ENCODE measurements around the gene NRK.

Gene NRK

GRCh38 chrX:105865709-105866108 lies 43.4 kb downstream of the NRK start:
- CTCF ChIA-PET, result no interaction called here
- H3K9me3 Mint-ChIP-seq, result no peaks in the 10 kb centered on the region
- H3K4me3 Mint-ChIP-seq, result no peak overlapping the region
- no peaks in the 10 kb centered on the region for H3K27me3 Mint-ChIP-seq
- no peaks in the 10 kb centered on the region for H3K4me1 Mint-ChIP-seq
- DNase-seq, result no peak
- H3K36me3 Mint-ChIP-seq, result no peaks in the 10 kb centered on the region
- H3K27ac Mint-ChIP-seq, result no peak overlapping the region

- no peaks in the 10 kb centered on the region for H3K4me1 Mint-ChIP-seq
- no peaks in the 10 kb centered on the region for H3K27me3 Mint-ChIP-seq
- H3K4me3 Mint-ChIP-seq, result no peak overlapping the region
- DNase-seq, result no peak
- no peak overlapping the region for H3K27ac Mint-ChIP-seq
- CTCF ChIA-PET, result no interaction called here
- no peaks in the 10 kb centered on the region for H3K36me3 Mint-ChIP-seq
- no peaks in the 10 kb centered on the region for H3K9me3 Mint-ChIP-seq
Measured at GRCh38 chrX:105869701-105870100, 47.4 kb downstream of the NRK start.

GRCh38 chrX:105870445-105870844 lies 48.1 kb downstream of the NRK start:
- CTCF ChIA-PET, result no interaction called here

GRCh38 chrX:105872941-105873340 lies 50.6 kb downstream of the NRK start:
- H3K27ac Mint-ChIP-seq, result no peak overlapping the region
- H3K27me3 Mint-ChIP-seq, result no peaks in the 10 kb centered on the region
- H3K4me3 Mint-ChIP-seq, result no peak overlapping the region
- no peaks in the 10 kb centered on the region for H3K36me3 Mint-ChIP-seq
- no peaks in the 10 kb centered on the region for H3K9me3 Mint-ChIP-seq
- CTCF ChIA-PET, result no interaction called here
- DNase-seq, result no peak
- H3K4me1 Mint-ChIP-seq, result no peaks in the 10 kb centered on the region

More at GRCh38 chrX:105870445-105870844, 48.1 kb downstream of the NRK start:
- Mint-ChIP-seq H3K27ac (no peak overlapping the region), H3K4me1 (no peaks in the 10 kb centered on the region), H3K4me3 (no peak overlapping the region), H3K9me3 (no peaks in the 10 kb centered on the region), H3K36me3 (no peaks in the 10 kb centered on the region), H3K27me3 (no peaks in the 10 kb centered on the region)
- no peak for DNase-seq

GRCh38 chrX:105874790-105875189 lies 52.5 kb downstream of the NRK start:
- CTCF ChIA-PET, result no interaction called here

GRCh38 chrX:105876658-105877057 lies 54.3 kb downstream of the NRK start:
- CTCF ChIA-PET, result interaction anchor here (0.6 kb wide), 1 partner anchor 56 kb away, joined by 3 read pairs; no protein-coding TSS in a partner anchor
- H3K27me3 Mint-ChIP-seq, result no peaks in the 10 kb centered on the region
- H3K36me3 Mint-ChIP-seq, result no peaks in the 10 kb centered on the region
- DNase-seq, result no peak
- H3K4me3 Mint-ChIP-seq, result no peak overlapping the region
- no peaks in the 10 kb centered on the region for H3K4me1 Mint-ChIP-seq
- no peaks in the 10 kb centered on the region for H3K9me3 Mint-ChIP-seq
- no peak overlapping the region for H3K27ac Mint-ChIP-seq

More at GRCh38 chrX:105874790-105875189, 52.5 kb downstream of the NRK start:
- H3K4me1 Mint-ChIP-seq, result no peaks in the 10 kb centered on the region
- H3K9me3 Mint-ChIP-seq, result no peaks in the 10 kb centered on the region
- H3K4me3 Mint-ChIP-seq, result no peak overlapping the region
- no peaks in the 10 kb centered on the region for H3K36me3 Mint-ChIP-seq
- no peaks in the 10 kb centered on the region for H3K27me3 Mint-ChIP-seq
- H3K27ac Mint-ChIP-seq, result no peak overlapping the region
- DNase-seq, result no peak

- Mint-ChIP-seq H3K4me1 (no peaks in the 10 kb centered on the region), H3K4me3 (no peak overlapping the region), H3K27ac (no peak overlapping the region), H3K36me3 (no peaks in the 10 kb centered on the region), H3K27me3 (no peaks in the 10 kb centered on the region), H3K9me3 (no peaks in the 10 kb centered on the region)
- CTCF ChIA-PET, result no interaction called here
- DNase-seq, result no peak
Measured at GRCh38 chrX:105880491-105880890, 58.2 kb downstream of the NRK start.

- Mint-ChIP-seq H3K4me1 (no peaks in the 10 kb centered on the region), H3K36me3 (no peaks in the 10 kb centered on the region)
- CTCF ChIA-PET, result no interaction called here
Measured at GRCh38 chrX:105882581-105883275, 60.4 kb downstream of the NRK start.

GRCh38 chrX:105894721-105895120 lies 72.4 kb downstream of the NRK start:
- Mint-ChIP-seq H3K36me3 (no peaks in the 10 kb centered on the region), H3K27ac (no peak overlapping the region), H3K9me3 (no peaks in the 10 kb centered on the region), H3K27me3 (no peaks in the 10 kb centered on the region), H3K4me1 (no peaks in the 10 kb centered on the region), H3K4me3 (no peak overlapping the region)
- no peak for DNase-seq
- CTCF ChIA-PET, result interaction anchor here (0.7 kb wide), 1 partner anchor 17 kb away, joined by 4 read pairs; no protein-coding TSS in a partner anchor

More at GRCh38 chrX:105882581-105883275, 60.4 kb downstream of the NRK start:
- DNase-seq, result no peak
- H3K9me3 Mint-ChIP-seq, result no peaks in the 10 kb centered on the region
- H3K27ac Mint-ChIP-seq, result no peak overlapping the region
- H3K4me3 Mint-ChIP-seq, result no peak overlapping the region
- H3K27me3 Mint-ChIP-seq, result no peaks in the 10 kb centered on the region

- no peak overlapping the region for H3K27ac Mint-ChIP-seq
- no peaks in the 10 kb centered on the region for H3K4me1 Mint-ChIP-seq
- DNase-seq, result no peak
- CTCF ChIA-PET, result no interaction called here
- no peaks in the 10 kb centered on the region for H3K27me3 Mint-ChIP-seq
- H3K36me3 Mint-ChIP-seq, result no peaks in the 10 kb centered on the region
- H3K9me3 Mint-ChIP-seq, result no peaks in the 10 kb centered on the region
- no peak overlapping the region for H3K4me3 Mint-ChIP-seq
Measured at GRCh38 chrX:105909576-105909975, 87.2 kb downstream of the NRK start.

- H3K36me3 Mint-ChIP-seq, result no peaks in the 10 kb centered on the region
- no peak overlapping the region for H3K27ac Mint-ChIP-seq
- no peaks in the 10 kb centered on the region for H3K27me3 Mint-ChIP-seq
- no peaks in the 10 kb centered on the region for H3K4me1 Mint-ChIP-seq
- CTCF ChIA-PET, result no interaction called here
- no peak for DNase-seq
- H3K4me3 Mint-ChIP-seq, result no peak overlapping the region
- H3K9me3 Mint-ChIP-seq, result no peaks in the 10 kb centered on the region
Measured at GRCh38 chrX:105910563-105911105, 88.3 kb downstream of the NRK start.

GRCh38 chrX:105945266-105945665 lies 122.9 kb downstream of the NRK start:
- no peaks in the 10 kb centered on the region for H3K27me3 Mint-ChIP-seq
- CTCF ChIA-PET, result no interaction called here
- H3K4me1 Mint-ChIP-seq, result no peaks in the 10 kb centered on the region
- H3K4me3 Mint-ChIP-seq, result no peak overlapping the region
- DNase-seq, result no peak
- H3K36me3 Mint-ChIP-seq, result no peaks in the 10 kb centered on the region
- no peak overlapping the region for H3K27ac Mint-ChIP-seq
- no peaks in the 10 kb centered on the region for H3K9me3 Mint-ChIP-seq

GRCh38 chrX:105969487-105969886 lies 147.1 kb downstream of the NRK start:
- H3K27me3 Mint-ChIP-seq, result no peaks in the 10 kb centered on the region
- CTCF ChIA-PET, result no interaction called here
- H3K27ac Mint-ChIP-seq, result no peak overlapping the region

GRCh38 chrX:105972690-105973386 lies 150.5 kb downstream of the NRK start:
- Mint-ChIP-seq H3K27me3 (no peaks in the 10 kb centered on the region), H3K4me3 (no peak overlapping the region), H3K36me3 (no peaks in the 10 kb centered on the region), H3K27ac (no peak overlapping the region), H3K4me1 (no peaks in the 10 kb centered on the region), H3K9me3 (no peaks in the 10 kb centered on the region)
- no peak for DNase-seq
- CTCF ChIA-PET, result no interaction called here

More at GRCh38 chrX:105969487-105969886, 147.1 kb downstream of the NRK start:
- DNase-seq, result no peak
- H3K4me3 Mint-ChIP-seq, result no peak overlapping the region
- H3K36me3 Mint-ChIP-seq, result no peaks in the 10 kb centered on the region
- no peaks in the 10 kb centered on the region for H3K9me3 Mint-ChIP-seq
- no peaks in the 10 kb centered on the region for H3K4me1 Mint-ChIP-seq

GRCh38 chrX:105973387-105973739 lies 151.0 kb downstream of the NRK start:
- CTCF ChIA-PET, result no interaction called here
- Mint-ChIP-seq H3K4me1 (no peaks in the 10 kb centered on the region), H3K27ac (no peak overlapping the region), H3K4me3 (no peak overlapping the region), H3K27me3 (no peaks in the 10 kb centered on the region), H3K9me3 (no peaks in the 10 kb centered on the region), H3K36me3 (no peaks in the 10 kb centered on the region)
- no peak for DNase-seq

All from activated naive CD4-positive, alpha-beta T cell treated with anti-CD3 and anti-CD28 coated beads, Interleukin-2, amount 10 ng/mL, durations not matched to agents 7 days and 5 days (primary cell).